Right lobe of liver (tissue), 4 donors: ENCODE results near the gene CCDC6.

ENCODE experiments used
- CTCF ChIP-seq, 4 donors: fragments of 200-600 bp in 3 of 4; fragments of 450-650 bp in 1 of 4; IDR thresholded peaks; one replicate each; pipeline versions ENCODE4 v1.5.1 to v1.8.0; 2016 to 2022; ENCODE audit warnings: antibody characterized with exemption in 4 of 4, mild to moderate bottlenecking in 2 of 4
- POLR2A ChIP-seq: fragments of 450-650 bp; IDR thresholded peaks from one replicate; pipeline ENCODE4 v1.6.1; 2017; ENCODE audit warnings: antibody characterized with exemption, mild to moderate bottlenecking
- donor health status: DM: no; HTN: no; CAD: no.
- donor health status: DM: no; HTN: no; CAD: no.
- donor health status: DM: no; HTN: yes; CAD: no.

GRCh38 chr10:59885430-59886134 is 20.8 kb downstream of the CCDC6 start:
- TF ChIP-seq CTCF (IDR thresholded peaks at IDR 0.05) (no peak), POLR2A (no peak)
